H1 (cell line): Measurements from ENCODE around the gene COL6A1.

Experiments
- CBX5 ChIP-seq: fragments of 300-800, 300-1000 bp; sonication (generic); IDR thresholded peaks from 2 replicates; pipeline ENCODE4 v1.7.1; 2016; ENCODE audit warnings: antibody characterized with exemption, low read length, low read depth
- CHD2 ChIP-seq: IDR thresholded peaks from 2 replicates; pipeline ENCODE4 v1.6.1; 2012; ENCODE audit warnings: low read length, improper control_type of control experiment
- CTCF ChIP-seq, 3 experiments: IDR thresholded peaks; 1 replicate in 2 of 3; 2 replicates in 1 of 3; pipeline versions ENCODE4 v1.5.1 to v1.6.1; 2011; ENCODE audit warnings: low read length in 3 of 3, mild to moderate bottlenecking in 3 of 3, inconsistent platforms in 2 of 3, low read depth in 1 of 3, moderate library complexity in 1 of 3; ENCODE audit not compliant: insufficient read depth in 1 of 3; ENCODE audit errors: control extremely low read depth in 1 of 3
- EZH2 ChIP-seq: fragments of 200-600 bp; sonication (generic); IDR thresholded peaks from 2 replicates; pipeline ENCODE4 v1.7.1; 2012; ENCODE audit warnings: low read depth, mild to moderate bottlenecking, moderate library complexity, low read length, inconsistent platforms; ENCODE audit not compliant: severe bottlenecking
- GABPA ChIP-seq: IDR thresholded peaks from 2 replicates; pipeline ENCODE4 v1.6.1; 2011; ENCODE audit warnings: mild to moderate bottlenecking, low read length, moderate library complexity, borderline replicate concordance; ENCODE audit not compliant: insufficient read depth
- KDM1A ChIP-seq: fragments of 200-600, 300-600 bp; sonication (generic); IDR thresholded peaks from 2 replicates; pipeline ENCODE4 v1.7.1; 2016; ENCODE audit warnings: mild to moderate bottlenecking, low read length, borderline replicate concordance
- KDM5A ChIP-seq: fragments of 200-600 bp; IDR thresholded peaks from 2 replicates; pipeline ENCODE4 v1.7.1; 2012; ENCODE audit warnings: mild to moderate bottlenecking, low read length, inconsistent platforms, mixed read lengths
- POLR2A ChIP-seq, 2 experiments: IDR thresholded peaks; 1 replicate in 1 of 2; 2 replicates in 1 of 2; pipeline ENCODE4 v1.6.1; 2011; ENCODE audit warnings: low read depth in 2 of 2, low read length in 2 of 2, mild to moderate bottlenecking in 2 of 2; ENCODE audit errors: control extremely low read depth in 1 of 2
- RAD21 ChIP-seq, 2 experiments: IDR thresholded peaks in 1 of 2; conservative IDR thresholded peaks in 1 of 2; 2 replicates each; pipeline ENCODE4 v1.6.1; 2011; ENCODE audit warnings: low read depth in 2 of 2, low read length in 2 of 2, improper control_type of control experiment in 1 of 2, inconsistent platforms in 1 of 2, mild to moderate bottlenecking in 1 of 2, moderate library complexity in 1 of 2
- SIRT6 ChIP-seq: IDR thresholded peaks from one replicate; pipeline ENCODE4 v1.7.1; 2012; ENCODE audit warnings: low read length, inconsistent platforms
- YY1 ChIP-seq: IDR thresholded peaks from 2 replicates; pipeline ENCODE4 v1.6.1; 2011; ENCODE audit warnings: low read depth, mild to moderate bottlenecking, low read length
- ZNF274 ChIP-seq: IDR thresholded peaks from 2 replicates; pipeline ENCODE4 v1.7.0; 2012; ENCODE audit warnings: low read length, borderline replicate concordance; ENCODE audit errors: extremely low read depth
- TF ChIP-seq, protein P1 (sequence below): IDR thresholded peaks from 2 replicates; pipeline ENCODE4 v1.6.1; 2012; ENCODE audit warnings: inconsistent platforms

DNA sequence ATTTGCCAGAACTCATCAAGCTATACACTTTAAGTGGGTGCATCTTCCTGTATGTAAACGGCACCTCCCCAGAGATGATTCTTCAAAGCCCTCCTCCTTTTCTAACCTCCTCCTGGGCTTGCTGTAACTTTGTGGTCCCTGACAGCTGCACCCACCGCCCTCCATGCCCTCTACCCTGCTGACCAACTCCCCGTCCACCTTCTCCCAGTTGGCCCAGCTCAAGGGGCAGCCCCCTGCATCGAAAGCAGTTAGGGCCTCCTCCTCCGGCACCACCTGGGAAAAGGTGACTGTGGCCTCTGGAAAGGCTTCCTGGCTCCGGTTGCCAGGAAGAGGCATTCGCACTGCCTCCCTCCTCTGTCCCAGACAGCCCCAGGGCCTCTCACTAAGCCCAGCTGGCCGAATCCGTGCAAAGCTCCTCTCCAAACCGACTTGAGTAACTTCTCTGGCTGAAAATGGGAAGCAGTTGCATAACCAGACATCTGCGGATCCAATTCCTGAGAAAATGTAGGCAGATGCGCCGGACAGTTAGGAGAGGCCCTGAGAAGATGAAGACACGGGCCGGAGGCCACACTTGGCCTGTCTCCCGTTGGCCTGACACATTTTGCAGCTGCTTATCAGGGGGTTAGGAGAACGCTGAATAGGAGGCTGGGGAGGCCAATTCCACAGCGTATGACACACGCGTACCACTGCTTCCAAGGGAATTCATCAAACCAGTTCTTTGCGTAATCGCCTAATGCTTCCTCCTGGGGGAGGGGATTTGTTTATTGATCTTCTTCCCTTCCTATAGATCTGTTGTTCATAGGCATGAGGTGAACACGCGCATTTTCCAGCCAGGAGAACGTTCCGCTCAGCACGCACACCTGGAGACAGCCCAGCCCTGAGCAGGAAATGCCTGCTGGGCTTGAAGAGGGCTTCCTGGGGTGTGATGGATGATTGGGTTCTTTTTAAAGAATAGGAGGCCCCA is 67.6 kb downstream of the COL6A1 start:
- TF ChIP-seq RAD21 (IDR thresholded peaks at IDR 0.05 in 1 of 2, conservative IDR thresholded peaks at IDR 0.05 in 1 of 2; ENCODE audit: low read depth in 2 of 2, low read length in 2 of 2): no peak
- no peak for TF ChIP-seq ZNF274
- TF ChIP-seq, protein P1, sequence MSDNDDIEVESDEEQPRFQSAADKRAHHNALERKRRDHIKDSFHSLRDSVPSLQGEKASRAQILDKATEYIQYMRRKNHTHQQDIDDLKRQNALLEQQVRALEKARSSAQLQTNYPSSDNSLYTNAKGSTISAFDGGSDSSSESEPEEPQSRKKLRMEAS: peak; percentile 41; the same call in 1 of the 2 replicates
- TF ChIP-seq CTCF (IDR thresholded peaks at IDR 0.05; ENCODE audit: control extremely low read depth in 1 of 3, insufficient read depth in 1 of 3, low read depth in 1 of 3, low read length in 3 of 3): no peak
- TF ChIP-seq EZH2: no peak
- no peak for TF ChIP-seq KDM1A
- no peak for TF ChIP-seq KDM5A
- no peak for TF ChIP-seq CHD2
- TF ChIP-seq POLR2A (IDR thresholded peaks at IDR 0.05; ENCODE audit: control extremely low read depth in 1 of 2, low read depth in 2 of 2, low read length in 2 of 2): no peak
- no peak for TF ChIP-seq YY1
- no peak for TF ChIP-seq CBX5
- TF ChIP-seq GABPA: no peak
- TF ChIP-seq SIRT6: no peak
